ENCODE data around the gene NISCH.

Gene NISCH

DNA sequence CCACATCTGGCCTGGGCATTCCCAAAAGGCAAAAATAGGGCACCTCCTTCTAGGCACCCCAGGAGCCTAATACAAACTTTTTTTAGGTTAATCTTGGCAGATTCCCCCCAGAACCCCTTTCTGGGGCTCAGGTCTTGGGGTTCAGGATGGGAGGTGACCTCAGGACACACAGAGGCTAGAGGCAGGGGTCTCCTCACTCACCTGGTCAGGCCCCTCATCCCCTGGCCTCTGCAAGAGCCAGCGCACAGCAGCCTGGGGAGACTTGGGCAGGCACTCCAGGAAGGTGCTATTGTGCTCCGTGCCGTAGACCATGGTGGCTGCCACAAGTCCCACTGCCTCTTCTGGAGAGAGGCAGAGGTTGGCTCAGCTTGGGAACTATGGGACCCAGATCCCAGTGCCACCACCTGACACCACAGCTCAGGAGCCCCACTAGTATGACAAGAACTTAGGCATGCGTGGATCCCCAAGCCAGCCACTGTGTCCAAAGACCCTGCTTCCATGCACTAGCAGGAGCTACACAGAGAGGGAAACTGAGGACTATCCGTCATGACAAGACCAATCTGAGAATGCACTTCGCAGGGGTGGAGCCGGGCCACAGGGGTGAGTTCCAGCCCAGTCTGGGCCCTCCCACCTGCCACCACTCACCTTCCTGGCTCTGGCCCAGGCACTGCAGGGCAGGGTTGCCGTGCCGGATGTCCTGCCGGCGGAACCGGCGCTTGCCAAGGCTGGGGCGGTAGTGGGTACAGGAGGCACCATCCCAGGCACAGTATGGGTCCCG is 17.9 kb upstream of the NISCH start:
- H3K27me3 ChIP-seq (ENCODE audit: insufficient read depth, poor library complexity, severe bottlenecking) = no peaks in the 10 kb centered on the region
- H3K9me3 ChIP-seq (ENCODE audit: severe bottlenecking) = no peaks in the 10 kb centered on the region
- no peak overlapping the region for H3K4me3 ChIP-seq (ENCODE audit: severe bottlenecking)
- TF ChIP-seq, protein P1, sequence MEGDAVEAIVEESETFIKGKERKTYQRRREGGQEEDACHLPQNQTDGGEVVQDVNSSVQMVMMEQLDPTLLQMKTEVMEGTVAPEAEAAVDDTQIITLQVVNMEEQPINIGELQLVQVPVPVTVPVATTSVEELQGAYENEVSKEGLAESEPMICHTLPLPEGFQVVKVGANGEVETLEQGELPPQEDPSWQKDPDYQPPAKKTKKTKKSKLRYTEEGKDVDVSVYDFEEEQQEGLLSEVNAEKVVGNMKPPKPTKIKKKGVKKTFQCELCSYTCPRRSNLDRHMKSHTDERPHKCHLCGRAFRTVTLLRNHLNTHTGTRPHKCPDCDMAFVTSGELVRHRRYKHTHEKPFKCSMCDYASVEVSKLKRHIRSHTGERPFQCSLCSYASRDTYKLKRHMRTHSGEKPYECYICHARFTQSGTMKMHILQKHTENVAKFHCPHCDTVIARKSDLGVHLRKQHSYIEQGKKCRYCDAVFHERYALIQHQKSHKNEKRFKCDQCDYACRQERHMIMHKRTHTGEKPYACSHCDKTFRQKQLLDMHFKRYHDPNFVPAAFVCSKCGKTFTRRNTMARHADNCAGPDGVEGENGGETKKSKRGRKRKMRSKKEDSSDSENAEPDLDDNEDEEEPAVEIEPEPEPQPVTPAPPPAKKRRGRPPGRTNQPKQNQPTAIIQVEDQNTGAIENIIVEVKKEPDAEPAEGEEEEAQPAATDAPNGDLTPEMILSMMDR (IDR thresholded peaks at IDR 0.05; ENCODE audit: poor library complexity, severe bottlenecking) = no peak
- H3K4me1 ChIP-seq (ENCODE audit: insufficient read depth, poor library complexity, severe bottlenecking) = peaks cover 5% of the 10 kb centered on the region
- H3K36me3 ChIP-seq (ENCODE audit: low read depth) = no peaks in the 10 kb centered on the region
- ATAC-seq (ENCODE audit: low read depth) = no peak
- DNase-seq (ENCODE audit: low spot score) = no peak
- no peak overlapping the region for H3K27ac ChIP-seq (ENCODE audit: poor library complexity, severe bottlenecking)

DNA sequence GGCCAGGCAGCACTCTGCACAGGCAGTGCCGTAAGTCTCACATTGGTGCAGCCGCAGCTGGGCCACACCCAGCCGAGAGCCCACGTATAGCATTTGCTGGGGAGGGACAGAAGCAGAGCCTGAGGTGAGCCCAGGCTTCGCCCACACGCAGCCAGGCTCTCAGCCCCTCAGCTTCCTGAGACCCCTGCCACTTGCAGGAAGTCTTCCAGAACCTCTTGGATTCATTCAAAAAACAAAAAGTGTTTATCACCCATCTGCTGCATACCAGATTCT is 17.4 kb upstream of the NISCH start:
- no peaks in the 10 kb centered on the region for H3K9me3 ChIP-seq (ENCODE audit: severe bottlenecking)
- ATAC-seq (ENCODE audit: low read depth) = no peak
- peaks cover 5% of the 10 kb centered on the region for H3K4me1 ChIP-seq (ENCODE audit: insufficient read depth, poor library complexity, severe bottlenecking)
- no peak overlapping the region for H3K27ac ChIP-seq (ENCODE audit: poor library complexity, severe bottlenecking)
- no peak for DNase-seq (ENCODE audit: low spot score)
- H3K4me3 ChIP-seq (ENCODE audit: severe bottlenecking) = no peak overlapping the region
- TF ChIP-seq, protein P1 (IDR thresholded peaks at IDR 0.05; ENCODE audit: poor library complexity, severe bottlenecking) = no peak
- no peaks in the 10 kb centered on the region for H3K27me3 ChIP-seq (ENCODE audit: insufficient read depth, poor library complexity, severe bottlenecking)
- no peaks in the 10 kb centered on the region for H3K36me3 ChIP-seq (ENCODE audit: low read depth)

DNA sequence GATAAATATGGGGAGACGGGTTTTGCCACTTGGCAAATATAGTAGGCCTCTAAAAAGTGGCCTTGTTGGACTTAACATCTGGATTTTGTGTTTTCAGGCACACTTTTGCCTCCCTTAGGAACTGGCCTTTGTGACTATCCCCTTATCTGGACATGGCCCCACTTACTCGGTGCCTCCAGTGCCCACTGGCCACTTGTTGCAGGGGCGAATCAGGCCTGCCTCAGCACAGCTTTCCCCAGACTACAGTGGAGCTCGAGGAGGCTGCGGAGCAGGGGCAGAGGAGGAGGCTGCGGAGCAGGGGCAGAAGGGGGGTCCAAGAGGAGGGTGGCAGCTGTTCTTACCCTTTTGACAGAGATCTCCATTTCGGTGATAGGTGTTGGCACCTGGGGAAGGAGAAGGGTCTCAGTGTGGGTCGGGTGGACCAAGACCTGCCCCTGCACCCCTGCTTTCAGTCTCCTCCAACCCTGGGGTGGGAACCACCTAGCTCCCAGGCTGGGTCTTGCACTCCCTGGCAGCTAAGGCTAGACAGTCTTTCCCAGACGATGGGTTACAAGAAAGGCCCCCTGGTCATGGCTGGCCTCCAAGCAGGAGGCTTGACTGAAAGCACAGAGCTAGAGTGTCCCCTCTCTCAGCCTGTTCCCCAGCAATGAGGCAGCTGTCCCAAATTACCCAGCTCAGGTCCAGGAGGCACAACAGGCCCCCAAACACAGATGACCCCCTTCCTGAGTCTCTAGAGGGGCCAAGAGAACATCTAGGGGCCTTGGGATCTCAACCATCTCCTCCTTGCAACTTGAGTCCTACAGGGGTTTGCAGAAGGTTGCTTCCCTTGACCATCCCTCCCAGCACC is 16.6 kb upstream of the NISCH start:
- no peak overlapping the region for H3K4me3 ChIP-seq (ENCODE audit: severe bottlenecking)
- H3K27ac ChIP-seq (ENCODE audit: poor library complexity, severe bottlenecking) = no peak overlapping the region
- no peaks in the 10 kb centered on the region for H3K9me3 ChIP-seq (ENCODE audit: severe bottlenecking)
- no peak for ATAC-seq (ENCODE audit: low read depth)
- DNase-seq (ENCODE audit: low spot score) = no peak
- no peaks in the 10 kb centered on the region for H3K27me3 ChIP-seq (ENCODE audit: insufficient read depth, poor library complexity, severe bottlenecking)
- TF ChIP-seq, protein P1 (IDR thresholded peaks at IDR 0.05; ENCODE audit: poor library complexity, severe bottlenecking) = no peak
- no peaks in the 10 kb centered on the region for H3K36me3 ChIP-seq (ENCODE audit: low read depth)
- peaks cover 5% of the 10 kb centered on the region for H3K4me1 ChIP-seq (ENCODE audit: insufficient read depth, poor library complexity, severe bottlenecking)

DNA sequence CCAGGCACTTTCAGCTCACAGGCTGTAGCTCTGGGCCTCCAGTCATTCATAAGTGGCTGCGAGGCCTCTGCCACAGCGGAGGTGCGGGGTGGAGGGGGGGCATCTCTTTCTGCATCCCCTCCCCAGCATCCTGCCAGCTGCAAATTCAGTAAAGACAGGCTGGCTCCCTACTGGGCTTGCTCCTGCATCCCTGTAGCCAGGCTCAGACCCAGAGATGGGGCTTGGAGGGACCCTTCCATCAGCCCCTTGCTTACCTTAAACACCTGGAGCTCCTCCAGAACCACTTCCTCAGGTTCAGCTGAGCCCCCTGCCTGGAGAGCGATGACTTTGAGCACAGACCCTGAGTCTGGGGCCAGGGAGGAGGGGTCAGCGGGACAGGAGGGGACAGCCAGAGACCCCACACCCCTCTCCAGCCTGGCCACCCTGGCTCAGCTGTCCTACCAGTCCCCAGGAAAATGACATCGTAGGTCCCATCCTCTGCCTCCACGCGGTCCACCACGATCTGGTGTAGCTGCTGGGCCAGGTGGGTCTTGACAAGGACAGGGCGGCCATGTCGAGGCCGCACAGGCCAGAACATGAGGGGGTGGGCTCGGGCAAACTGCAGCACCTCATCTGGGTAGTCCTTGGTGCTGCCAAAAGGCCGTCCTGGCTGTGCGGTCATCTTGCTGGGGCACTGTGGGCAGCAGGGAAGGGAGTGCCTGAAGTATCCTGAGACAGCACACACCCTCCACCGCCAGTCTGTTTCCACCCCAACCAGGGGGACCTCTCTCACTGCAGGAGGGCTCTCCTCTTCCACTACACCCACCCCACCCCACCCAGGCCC is 15.8 kb upstream of the NISCH start:
- Histone ChIP-seq H3K9me3 (ENCODE audit: severe bottlenecking) (no peaks in the 10 kb centered on the region), H3K36me3 (ENCODE audit: low read depth) (no peaks in the 10 kb centered on the region), H3K27ac (ENCODE audit: poor library complexity, severe bottlenecking) (no peak overlapping the region), H3K4me1 (ENCODE audit: insufficient read depth, poor library complexity, severe bottlenecking) (peaks cover 5% of the 10 kb centered on the region), H3K4me3 (ENCODE audit: severe bottlenecking) (no peak overlapping the region), H3K27me3 (ENCODE audit: insufficient read depth, poor library complexity, severe bottlenecking) (no peaks in the 10 kb centered on the region)
- no peak for ATAC-seq (ENCODE audit: low read depth)
- DNase-seq (ENCODE audit: low spot score) = no peak
- TF ChIP-seq, protein P1 (IDR thresholded peaks at IDR 0.05; ENCODE audit: poor library complexity, severe bottlenecking) = no peak

Data from RWPE2 (cell line).